ENCODE measurements around the gene C2orf68. TPM values are rescaled to one million over a fixed set of nuclear protein-coding genes. Genes with fewer than 3 reads are reported as not detected.
A peak's percentile ranks its signal among the peaks of the same experiment; 100 is the strongest.

Gene C2orf68
- total and polyA plus RNA-seq, 2 of the 13 experiments (the other 11 are each of a cell fraction or from before 2014, with no cell fraction given): 47.1 to 77.4 TPM

DNA sequence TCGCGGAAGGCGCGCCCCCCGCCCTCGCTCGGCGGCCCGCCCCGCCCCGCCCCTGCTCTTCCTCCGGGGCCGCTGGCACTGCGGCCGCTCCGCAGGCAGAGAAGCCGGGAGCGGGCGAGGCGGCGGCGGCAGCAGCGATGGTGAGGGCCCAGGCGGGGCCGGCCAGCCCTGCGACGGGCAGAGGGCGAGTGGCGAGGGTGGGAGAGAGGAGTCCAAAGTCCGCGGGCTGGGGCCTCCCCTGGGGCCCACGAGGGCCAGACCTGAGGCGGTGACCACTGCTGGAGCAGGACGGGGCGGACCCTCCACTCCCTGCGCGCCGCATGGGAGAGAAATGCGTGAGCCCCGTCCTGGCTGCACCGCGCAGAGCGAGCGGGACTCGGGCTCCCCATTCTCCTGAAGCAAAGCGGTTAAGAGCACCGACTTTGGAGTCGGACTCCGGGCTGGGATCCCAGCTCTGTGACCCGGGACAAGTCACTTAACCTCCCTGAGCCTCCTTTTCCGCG, 27.5 kb downstream of the C2orf68 start, which contains the start of gene VAMP5 (continued):
- TF ChIP-seq, protein P1, sequence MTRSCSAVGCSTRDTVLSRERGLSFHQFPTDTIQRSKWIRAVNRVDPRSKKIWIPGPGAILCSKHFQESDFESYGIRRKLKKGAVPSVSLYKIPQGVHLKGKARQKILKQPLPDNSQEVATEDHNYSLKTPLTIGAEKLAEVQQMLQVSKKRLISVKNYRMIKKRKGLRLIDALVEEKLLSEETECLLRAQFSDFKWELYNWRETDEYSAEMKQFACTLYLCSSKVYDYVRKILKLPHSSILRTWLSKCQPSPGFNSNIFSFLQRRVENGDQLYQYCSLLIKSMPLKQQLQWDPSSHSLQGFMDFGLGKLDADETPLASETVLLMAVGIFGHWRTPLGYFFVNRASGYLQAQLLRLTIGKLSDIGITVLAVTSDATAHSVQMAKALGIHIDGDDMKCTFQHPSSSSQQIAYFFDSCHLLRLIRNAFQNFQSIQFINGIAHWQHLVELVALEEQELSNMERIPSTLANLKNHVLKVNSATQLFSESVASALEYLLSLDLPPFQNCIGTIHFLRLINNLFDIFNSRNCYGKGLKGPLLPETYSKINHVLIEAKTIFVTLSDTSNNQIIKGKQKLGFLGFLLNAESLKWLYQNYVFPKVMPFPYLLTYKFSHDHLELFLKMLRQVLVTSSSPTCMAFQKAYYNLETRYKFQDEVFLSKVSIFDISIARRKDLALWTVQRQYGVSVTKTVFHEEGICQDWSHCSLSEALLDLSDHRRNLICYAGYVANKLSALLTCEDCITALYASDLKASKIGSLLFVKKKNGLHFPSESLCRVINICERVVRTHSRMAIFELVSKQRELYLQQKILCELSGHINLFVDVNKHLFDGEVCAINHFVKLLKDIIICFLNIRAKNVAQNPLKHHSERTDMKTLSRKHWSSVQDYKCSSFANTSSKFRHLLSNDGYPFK (CRISPR knock-in tag; IDR thresholded peaks at IDR 0.05; ENCODE audit: borderline replicate concordance): 0 out of 2 replicates have a peak, but pooled peaks have one; percentile 32
- TF ChIP-seq HMG20B (CRISPR knock-in tag; conservative IDR thresholded peaks at IDR 0.05): no peak
- peak; percentile 53; the same call in 1 of the 2 replicates for TF ChIP-seq NCOR1 (IDR thresholded peaks at IDR 0.05; ENCODE audit: borderline replicate concordance, low read length)
- peak; percentile 94 for TF ChIP-seq ZNF230 (CRISPR knock-in tag; IDR thresholded peaks at IDR 0.05)
- TF ChIP-seq PHF5A (CRISPR knock-in tag; IDR thresholded peaks at IDR 0.05; ENCODE audit: low read depth, unreplicated experiment): peak; percentile 30
- TF ChIP-seq NCOA1 (CRISPR knock-in tag; IDR thresholded peaks at IDR 0.05): no peak; the same call in 1 of the 2 replicates
- TF ChIP-seq ZNF709 (CRISPR knock-in tag; IDR thresholded peaks at IDR 0.05): peak; percentile 86
- TF ChIP-seq HES4 (CRISPR knock-in tag; IDR thresholded peaks at IDR 0.05; ENCODE audit: borderline replicate concordance): no peak; the same call in 1 of the 2 replicates
- TF ChIP-seq GZF1 (CRISPR knock-in tag; IDR thresholded peaks at IDR 0.05): peak; percentile 92; the same call in 1 of the 2 replicates
- no peak for TF ChIP-seq ZNF180 (CRISPR knock-in tag; IDR thresholded peaks at IDR 0.05; ENCODE audit: borderline replicate concordance, low read depth)
- TF ChIP-seq ZNF232 (CRISPR knock-in tag; IDR thresholded peaks at IDR 0.05; ENCODE audit: borderline replicate concordance): peak; percentile 12; the same call in 1 of the 2 replicates
- TF ChIP-seq, protein P2, sequence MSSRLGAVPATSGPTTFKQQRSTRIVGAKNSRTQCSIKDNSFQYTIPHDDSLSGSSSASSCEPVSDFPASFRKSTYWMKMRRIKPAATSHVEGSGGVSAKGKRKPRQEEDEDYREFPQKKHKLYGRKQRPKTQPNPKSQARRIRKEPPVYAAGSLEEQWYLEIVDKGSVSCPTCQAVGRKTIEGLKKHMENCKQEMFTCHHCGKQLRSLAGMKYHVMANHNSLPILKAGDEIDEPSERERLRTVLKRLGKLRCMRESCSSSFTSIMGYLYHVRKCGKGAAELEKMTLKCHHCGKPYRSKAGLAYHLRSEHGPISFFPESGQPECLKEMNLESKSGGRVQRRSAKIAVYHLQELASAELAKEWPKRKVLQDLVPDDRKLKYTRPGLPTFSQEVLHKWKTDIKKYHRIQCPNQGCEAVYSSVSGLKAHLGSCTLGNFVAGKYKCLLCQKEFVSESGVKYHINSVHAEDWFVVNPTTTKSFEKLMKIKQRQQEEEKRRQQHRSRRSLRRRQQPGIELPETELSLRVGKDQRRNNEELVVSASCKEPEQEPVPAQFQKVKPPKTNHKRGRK (CRISPR knock-in tag; IDR thresholded peaks at IDR 0.05): 0 out of 2 replicates have a peak, but pooled peaks have one; percentile 38
- TF ChIP-seq, protein P3, sequence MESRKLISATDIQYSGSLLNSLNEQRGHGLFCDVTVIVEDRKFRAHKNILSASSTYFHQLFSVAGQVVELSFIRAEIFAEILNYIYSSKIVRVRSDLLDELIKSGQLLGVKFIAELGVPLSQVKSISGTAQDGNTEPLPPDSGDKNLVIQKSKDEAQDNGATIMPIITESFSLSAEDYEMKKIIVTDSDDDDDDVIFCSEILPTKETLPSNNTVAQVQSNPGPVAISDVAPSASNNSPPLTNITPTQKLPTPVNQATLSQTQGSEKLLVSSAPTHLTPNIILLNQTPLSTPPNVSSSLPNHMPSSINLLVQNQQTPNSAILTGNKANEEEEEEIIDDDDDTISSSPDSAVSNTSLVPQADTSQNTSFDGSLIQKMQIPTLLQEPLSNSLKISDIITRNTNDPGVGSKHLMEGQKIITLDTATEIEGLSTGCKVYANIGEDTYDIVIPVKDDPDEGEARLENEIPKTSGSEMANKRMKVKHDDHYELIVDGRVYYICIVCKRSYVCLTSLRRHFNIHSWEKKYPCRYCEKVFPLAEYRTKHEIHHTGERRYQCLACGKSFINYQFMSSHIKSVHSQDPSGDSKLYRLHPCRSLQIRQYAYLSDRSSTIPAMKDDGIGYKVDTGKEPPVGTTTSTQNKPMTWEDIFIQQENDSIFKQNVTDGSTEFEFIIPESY (CRISPR knock-in tag; IDR thresholded peaks at IDR 0.05): no peak
- TF ChIP-seq ZNF781 (CRISPR knock-in tag; IDR thresholded peaks at IDR 0.05; ENCODE audit: borderline replicate concordance, not compliant biosample characterization): no peak
- TF ChIP-seq ZSCAN12 (CRISPR knock-in tag; IDR thresholded peaks at IDR 0.05): no peak
- peak; percentile 33; the same call in 1 of the 2 replicates for TF ChIP-seq NPAS2 (CRISPR knock-in tag; IDR thresholded peaks at IDR 0.05; ENCODE audit: borderline replicate concordance)
- peak; percentile 89; the same call in 1 of the 2 replicates for TF ChIP-seq KDM4B (CRISPR knock-in tag; IDR thresholded peaks at IDR 0.05)
- peak; percentile 88 for TF ChIP-seq ARNTL (CRISPR knock-in tag; IDR thresholded peaks at IDR 0.05)
- no peak; the same call in 1 of the 2 replicates for TF ChIP-seq ZNF160 (CRISPR knock-in tag; IDR thresholded peaks at IDR 0.05)
- TF ChIP-seq KLF15 (CRISPR knock-in tag; IDR thresholded peaks at IDR 0.05; ENCODE audit: borderline replicate concordance): 0 out of 2 replicates have a peak, but pooled peaks have one; percentile 43
- TF ChIP-seq ZNF652 (CRISPR knock-in tag; IDR thresholded peaks at IDR 0.05; ENCODE audit: borderline replicate concordance, low read depth): 0 out of 2 replicates have a peak, but pooled peaks have one; percentile 33
- peak; percentile 61; the same call in 1 of the 2 replicates for TF ChIP-seq GATA4 (IDR thresholded peaks at IDR 0.05; ENCODE audit: borderline replicate concordance, low read depth)
